HG03060 (cell line): ENCODE measurements around the gene HOXA11.

Experiments
- ATAC-seq: cut with Tn5 transposase; IDR thresholded peaks from one replicate; pipeline ENCODE4 v1.9.1; 2021; ENCODE audit warnings: low read depth, moderate number of reproducible peaks; ENCODE audit not compliant: unreplicated experiment

Gene HOXA11

DNA sequence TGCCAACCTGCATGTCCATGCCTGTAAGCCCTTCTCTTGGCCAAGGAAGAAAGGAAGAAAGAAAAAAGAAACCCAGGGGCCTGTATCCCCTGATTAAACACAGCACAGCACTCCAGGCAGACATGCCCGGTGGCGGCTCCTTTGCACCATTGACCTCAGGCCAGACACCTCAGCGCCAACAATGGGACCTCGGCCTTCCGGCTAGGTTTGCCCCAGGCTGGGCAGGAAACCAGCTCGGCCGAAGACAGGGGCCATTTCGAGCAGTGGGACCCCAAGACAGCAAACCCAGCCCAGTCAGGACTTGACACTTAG, 13.8 kb downstream of the HOXA11 start:
- ATAC-seq = no peak

DNA sequence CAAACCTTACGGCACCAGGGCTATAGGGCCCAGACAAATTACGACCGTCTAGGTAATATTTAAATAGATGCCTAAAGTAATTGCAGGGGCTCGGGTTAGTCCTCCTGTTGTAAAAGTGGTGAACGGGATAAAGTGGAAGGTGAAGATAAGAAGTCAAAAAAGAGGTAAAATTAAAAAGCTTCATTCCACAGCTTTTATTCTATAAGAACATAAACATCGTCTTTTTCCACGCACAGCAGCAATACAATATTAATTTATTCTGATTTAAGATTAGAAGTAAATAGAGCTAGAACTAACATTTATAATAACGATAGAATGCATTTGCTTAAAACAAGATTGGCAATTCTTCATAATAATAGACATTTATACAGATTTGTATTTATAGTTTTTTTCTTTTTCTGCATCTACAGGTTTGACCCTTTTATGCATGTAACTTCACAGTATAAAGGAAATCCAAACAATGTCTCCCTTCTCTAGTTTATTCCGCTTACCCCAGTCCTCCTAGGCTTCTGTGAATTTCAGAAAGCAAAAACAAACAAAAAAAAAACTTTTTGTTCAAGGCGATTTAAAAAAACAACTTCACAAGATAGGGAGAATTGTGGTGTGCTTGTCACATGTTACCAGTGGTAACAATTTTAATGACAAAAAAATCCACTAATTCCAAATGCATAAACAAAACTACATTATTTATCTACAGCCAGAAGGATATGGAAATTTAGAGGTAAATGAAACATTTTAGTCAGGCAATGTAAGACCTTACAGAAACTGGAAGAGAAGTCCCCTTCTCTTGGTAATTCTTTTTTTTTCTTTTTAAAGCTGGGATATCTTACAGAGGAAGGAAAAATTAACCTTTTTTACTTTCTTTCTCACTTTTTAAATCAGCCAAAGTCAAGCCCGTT, 14.4 kb downstream of the HOXA11 start:
- no peak for ATAC-seq

DNA sequence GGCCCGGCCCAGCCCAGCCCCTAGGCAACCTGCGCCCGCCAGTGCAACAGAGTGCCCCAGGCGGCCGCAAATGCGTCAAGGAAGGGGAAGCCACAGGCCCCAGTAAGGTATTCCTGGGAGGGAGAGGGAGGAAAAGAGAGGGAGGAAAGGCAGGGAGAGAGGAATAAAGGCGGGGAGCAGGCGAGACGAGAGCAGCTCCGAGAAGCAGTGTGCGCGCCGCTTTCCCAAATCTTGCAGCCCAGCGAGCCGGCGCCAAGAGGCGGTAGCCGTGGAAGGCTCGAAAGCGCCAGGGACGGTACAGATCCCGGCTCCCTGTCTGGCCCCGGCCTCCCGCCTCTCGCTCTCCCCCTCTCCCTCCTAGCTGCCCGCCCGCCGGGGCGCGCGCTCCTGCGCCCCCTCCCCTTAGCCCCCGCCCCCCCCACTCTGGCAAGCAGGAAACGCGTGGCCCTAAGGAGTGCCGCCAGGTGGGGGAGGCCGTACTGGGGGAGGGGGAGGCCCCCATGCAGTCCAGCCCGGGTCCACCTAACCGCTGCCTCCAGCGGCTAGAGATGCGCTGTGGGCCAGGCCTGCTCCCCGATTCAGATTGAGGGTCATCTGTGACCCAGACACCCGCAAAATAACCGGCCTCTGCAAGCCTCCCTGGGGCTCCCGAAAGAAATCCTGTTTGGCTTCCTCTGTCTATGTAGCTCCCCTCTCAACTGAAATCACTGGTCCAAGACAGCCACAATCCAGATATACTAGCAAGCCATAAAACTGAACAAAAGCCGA, 15.2 kb downstream of the HOXA11 start:
- ATAC-seq = no peak

DNA sequence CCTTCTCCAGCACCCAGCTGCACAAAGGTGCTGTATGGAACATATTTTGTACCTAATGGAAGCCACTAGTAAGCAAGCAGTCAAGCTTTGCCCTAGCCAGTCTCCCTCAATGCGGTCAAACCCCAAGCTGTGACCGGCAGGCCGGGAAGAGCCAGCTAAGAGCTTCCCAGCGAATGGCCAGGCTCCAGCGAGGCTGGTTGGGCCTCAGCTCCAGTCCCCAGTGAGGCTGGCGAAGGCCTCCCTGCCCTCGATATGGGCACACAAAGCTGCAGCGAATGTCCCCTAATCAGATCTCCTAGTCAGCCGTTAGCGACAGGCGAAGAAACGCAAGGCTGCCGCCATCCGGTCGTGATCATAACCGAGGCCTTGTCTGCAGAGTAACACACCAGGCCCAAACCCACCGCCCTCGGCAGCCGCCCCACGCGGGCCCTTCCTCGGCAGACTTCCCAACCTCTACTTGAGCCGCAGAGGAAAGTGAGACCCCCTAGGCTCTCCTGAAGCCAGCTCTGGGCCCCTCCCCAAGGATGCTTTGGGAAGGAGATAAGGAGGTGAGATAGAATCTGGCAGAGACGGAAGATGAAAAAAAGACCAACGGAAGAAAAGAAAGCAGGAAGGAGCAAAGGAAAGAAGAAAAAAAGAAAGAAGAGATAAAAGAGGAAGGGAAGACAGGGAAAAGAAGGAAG, 16.6 kb downstream of the HOXA11 start:
- no peak for ATAC-seq

DNA sequence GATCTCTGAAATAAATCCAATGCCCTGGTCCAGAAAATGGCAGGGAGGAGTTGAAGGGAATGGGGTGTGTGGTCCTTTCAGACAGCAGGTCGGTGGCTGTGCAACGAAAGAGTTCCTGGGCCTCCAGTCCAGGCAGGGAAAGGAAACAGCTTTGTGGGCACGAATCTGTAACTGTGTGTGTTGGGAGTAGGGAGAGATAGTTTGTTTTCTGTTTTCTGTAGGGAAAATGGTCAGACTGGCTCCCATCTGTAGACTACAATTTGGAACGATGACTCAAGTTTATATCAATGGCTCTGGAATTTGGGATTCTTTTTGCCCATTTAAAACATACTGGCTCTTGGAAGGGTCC, 17.1 kb downstream of the HOXA11 start:
- ATAC-seq = no peak

DNA sequence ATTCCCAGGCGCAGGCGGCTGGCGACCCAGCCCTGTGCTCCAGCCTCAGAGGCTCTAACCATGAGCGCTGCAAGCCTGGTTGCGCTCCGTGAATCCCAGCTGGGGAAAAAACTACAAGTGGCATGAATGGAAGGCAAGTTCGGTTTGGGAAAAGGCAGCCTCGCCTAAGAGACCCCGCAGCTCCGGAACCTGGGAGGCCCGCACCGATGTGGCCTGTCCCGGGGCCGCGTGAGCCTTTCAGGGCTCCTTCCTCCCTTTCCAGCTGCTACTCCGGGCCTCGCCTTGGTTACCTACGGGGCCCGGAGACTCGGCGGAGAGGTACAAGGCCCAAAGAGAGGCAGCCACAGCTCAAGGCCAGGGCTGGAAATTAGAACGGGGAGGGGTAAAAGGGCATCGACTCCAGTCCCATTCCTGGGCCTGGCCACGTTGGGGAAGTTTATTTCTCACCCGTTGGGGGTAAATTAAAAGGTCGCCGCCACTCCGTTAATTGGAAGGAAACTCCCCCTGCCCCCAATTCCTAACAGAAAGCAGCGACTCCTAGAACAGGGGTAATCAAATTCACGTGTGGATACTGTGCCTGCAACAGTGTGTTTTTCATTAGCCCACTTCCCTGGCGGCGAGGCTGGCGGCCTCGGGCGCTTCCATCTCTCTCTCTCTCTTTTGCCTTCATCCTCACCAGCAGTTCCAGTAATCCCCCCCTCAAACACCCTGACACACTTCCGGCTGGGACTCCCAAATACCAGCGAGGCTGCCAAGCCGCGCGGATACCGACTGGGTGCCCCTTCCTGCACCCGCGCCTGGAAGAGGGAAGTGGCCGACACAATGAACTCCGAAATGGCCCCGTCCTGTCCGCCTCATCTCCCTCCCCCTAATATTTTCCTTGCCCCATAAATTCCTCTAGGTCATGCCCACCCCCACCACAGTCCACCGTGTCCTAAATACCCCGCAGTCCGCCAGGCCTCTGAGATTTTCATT, 18.2 kb downstream of the HOXA11 start:
- ATAC-seq = no peak

DNA sequence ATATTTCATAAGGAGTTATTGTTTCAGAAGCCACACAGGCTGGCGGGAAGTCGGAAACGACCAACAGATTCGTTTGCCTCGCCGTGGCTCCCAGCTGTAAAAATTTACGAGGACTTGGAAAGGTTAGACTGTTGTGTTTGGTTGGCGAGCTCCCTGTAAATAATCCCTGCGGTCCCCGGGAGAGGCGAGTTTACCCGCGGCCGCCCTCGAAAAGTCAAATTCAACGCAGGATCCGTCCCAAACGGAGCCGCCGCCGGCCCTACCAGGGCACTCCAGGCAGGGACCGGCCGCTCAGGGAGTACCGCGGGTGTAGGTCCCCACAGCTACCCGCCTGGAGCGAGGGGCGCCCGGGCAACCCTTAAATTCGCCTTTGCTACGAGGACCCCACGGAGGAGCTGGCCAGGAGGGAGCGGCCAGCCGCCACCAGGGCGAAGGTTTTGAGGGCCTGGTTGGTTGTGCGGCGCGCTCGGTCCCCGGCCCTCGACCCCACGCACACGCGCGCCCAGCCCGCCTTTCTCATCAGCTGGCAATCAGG, 19.0 kb downstream of the HOXA11 start:
- ATAC-seq = no peak

DNA sequence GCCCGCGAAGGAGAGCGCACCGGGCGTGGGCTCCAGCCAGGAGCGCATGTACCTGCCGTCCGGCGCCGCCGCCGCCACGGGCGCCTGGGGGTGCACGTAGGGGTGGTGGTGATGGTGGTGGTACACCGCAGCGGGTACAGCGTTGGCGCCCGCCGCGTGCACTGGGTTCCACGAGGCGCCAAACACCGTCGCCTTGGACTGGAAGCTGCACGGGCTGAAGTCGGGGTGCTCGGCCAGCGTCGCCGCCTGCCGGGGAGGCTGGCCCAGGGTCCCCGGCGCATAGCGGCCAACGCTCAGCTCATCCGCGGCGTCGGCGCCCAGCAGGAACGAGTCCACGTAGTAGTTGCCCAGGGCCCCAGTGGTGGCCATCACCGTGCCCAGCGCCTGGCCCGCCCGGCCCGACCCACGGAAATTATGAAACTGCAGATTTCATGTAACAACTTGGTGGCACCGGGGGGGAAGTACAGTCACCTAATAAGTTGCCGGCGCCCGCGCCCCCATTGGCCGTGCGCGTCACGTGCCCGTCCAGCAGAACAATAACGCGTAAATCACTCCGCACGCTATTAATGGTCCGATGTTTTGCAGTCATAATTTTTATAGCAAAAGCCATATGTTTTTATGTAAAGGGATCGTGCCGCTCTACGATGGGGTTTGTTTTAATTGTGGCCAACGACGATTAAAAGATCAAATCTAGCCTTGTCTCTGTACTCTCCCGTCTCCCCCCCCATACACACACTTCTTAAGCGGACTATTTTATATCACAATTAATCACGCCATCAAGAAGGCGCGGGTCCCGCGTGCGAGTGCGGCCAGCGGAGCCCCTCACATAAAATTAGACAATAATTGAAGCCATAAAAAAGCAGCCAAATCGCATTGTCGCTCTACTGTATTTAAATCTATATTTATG, 19.7 kb downstream of the HOXA11 start, which contains the start of gene HOXA9:
TSS of gene HOXA9 (minus strand) at position 449 of the 907 bp plus-strand sequence. CDS start at position 369, 80 bp downstream.
- ATAC-seq = no peak

DNA sequence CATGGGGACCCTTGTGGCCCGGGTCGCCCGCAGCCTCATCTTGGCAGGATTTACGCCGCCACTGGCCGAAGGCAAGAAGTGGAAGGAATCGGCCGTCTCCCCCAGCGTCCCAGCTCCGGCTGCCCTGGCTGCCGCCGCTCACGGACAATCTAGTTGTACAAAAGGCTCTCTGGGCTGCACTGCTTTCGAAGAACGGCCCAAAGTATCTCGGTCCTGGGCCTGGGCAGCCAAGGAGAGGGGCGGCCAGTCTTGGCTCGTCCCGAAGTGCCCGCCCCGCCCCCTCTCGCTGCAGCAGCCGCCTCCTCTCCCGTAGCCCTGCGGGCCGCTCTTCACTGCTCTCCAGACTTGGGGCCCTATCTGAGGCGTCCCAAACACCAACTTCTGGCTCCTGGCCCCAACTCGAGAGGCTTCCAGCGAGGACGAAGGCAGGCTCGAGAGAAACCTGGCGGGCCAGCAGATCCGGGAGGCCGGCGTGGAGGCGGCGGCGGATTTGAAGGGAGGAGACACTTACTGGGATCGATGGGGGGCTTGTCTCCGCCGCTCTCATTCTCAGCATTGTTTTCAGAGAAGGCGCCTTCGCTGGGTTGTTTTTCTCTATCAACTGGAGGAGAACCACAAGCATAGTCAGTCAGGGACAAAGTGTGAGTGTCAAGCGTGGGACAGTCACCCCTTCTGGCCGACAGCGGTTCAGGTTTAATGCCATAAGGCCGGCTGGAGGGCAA, 20.5 kb downstream of the HOXA11 start:
- no peak for ATAC-seq

DNA sequence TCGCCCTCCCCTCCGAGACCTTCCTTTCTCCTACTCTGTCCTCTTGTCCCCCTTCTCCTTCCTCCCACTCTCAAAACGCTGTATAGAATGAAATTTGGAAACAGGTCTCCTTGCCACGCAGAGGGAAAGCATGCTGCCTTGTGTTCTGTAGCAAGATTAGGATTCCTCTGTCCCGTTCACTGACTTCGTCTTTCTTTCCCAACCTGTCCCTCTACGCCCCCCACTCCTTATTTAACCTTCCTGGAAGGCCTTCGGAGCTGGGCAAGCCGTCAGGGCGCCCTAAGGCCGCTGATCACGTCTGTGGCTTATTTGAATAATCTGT, 21.0 kb downstream of the HOXA11 start:
- ATAC-seq = no peak

DNA sequence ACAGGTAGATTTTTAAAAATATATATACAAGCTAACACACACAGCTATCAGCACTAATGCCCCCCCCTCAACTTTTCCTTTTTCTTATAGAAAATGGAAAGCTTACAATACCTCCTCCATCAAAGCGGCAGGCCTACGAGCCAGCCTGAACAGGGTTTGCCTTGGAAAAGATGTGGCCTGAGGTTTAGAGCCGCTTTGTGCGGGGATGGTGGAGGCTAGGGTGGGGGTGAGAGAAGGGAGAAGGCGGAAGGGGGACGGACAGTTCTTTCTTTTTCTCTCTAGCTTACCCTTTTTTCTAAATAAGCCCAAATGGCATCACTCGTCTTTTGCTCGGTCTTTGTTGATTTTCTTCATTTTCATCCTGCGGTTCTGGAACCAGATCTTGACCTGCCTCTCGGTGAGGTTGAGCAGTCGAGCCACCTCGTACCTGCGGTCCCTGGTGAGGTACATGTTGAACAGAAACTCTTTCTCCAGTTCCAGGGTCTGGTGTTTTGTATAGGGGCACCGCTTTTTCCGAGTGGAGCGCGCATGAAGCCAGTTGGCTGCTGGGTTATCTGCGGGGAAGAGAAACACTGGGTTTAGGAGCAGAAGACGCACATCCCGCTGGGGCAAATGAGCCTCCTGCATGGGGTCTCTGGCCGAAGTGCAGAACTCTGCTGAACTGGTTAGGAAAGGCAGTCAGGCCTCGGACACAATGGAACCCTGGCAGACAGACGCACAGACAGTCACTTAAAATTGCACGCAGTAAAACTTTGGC, 21.6 kb downstream of the HOXA11 start:
- ATAC-seq = no peak

DNA sequence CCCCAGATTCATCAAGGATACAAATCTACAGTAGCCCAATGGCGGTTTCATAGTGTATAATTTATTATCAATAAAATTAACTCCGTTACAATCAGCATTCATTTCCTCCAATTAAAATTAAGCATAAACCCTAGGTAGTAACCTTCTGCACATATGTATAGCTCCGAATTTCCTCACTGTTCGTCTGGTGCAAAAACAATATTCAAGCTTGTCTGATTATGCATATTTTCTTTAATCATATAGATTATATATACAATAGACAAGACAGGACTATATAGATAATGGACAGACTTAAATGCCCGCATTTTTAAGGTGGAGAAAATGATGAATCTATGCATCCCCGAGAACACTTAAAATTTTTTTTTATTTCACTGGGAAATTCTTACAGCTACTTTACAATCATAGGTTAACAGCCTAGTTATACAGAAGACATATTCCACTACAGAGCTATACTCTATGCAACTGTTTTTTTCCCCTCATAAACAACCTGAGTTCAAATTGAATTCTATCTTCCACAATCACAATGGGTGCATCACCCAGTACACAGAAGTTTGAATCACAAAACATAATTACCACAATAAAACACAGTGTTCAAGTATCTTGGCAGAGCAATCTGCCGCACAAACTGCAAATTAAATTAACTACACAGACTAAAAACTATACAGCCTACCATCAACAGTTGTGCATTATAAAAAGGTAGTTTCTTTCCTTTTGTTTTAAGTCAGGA, 22.3 kb downstream of the HOXA11 start:
- no peak for ATAC-seq

DNA sequence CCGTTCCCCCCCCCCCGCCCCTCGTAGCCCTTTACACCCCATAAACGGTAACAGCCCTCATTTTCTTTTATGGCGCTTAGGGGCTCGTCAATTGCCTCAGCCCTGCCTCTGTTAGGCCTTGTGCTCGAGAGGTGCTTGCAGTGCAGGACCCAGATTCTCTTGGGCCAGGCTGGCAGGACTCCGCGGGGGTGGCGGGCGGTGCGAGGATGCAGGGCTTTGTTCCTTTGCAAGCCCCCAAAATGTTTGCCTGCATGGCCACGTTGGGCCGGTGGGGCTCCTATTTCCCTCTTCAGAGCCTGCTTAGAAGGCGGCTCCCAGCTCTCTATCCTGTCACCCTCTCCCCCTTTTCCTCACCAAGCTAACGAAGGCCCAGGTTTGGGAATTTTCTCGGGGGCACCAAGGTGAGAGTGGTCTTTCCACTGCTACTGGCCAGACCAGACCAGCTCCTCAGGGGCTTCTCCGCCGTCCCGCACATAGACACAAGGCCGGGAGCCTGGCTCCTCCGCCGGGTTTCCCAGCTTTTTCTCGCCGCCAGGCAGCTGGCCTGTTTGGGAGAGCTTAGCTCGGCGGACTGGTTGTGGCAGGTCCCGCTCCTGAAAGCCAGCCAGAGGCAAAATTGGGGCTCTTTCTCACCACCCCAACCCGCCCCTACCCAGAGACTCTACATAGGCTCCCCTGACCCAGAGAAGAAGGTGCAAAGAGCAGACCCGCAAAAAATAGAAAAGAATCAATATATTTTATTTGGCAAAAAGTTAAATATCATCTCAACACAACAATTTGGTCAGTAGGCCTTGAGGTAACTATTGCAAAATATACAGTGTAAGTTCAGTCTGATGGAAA, 23.1 kb downstream of the HOXA11 start:
- no peak for ATAC-seq

DNA sequence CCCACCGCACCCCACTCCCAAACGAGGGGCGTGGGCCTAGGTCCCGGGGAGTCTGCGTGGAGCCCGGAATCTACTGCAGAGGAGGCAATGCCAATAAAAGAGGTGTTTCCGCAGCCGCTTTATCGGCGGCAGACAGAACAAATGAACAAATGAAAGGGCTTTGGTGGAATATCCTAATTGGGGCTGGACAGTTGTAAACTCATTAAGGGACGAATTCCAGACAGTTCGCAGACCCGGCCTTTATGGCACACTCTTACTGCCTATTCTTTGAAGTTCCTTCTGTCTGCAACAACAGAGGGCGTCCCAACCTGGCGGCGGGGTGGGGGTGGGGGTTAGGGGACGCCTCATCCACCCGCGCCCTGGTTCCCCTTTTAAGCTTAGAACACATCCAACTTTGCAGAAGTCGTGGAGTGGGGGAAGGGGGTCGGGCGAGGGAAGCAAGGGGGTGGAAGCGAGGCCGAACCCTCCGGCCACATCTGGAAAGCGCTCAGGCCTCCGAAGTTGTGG, 23.8 kb downstream of the HOXA11 start:
- no peak for ATAC-seq

DNA sequence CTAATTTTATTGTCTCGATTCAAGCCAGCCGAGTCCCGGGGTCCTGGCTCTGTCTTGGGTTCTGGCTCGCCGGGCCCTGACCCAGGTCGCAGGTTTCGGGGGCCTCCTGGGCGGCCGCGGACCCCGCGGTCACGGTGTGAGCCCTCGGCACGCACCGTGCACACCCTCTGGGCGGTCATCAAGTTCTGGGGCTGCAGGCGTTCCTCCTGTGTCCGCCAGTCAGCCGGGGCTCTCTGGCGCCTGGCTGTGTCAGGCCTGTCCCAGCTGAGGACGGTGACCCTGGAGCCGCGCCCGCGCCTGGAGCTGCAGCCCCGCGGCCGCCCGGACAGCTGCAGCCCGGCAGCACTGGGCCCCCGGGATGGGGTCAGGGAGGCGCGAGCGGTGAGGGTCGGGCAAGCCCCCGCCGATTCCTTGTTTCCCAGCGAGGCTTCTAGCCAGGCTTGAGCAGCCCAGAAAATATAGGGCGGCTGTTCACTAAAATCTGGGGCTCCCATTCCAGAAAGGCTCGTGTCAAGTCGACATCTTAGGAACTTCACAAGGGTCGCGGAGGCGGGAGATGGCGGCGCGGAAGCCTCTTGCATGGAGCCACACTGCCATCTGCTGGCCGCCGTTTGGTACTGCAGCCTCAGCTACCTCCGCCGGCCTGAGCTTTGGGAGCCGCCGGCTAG, 24.4 kb downstream of the HOXA11 start:
- no peak for ATAC-seq
